ENCODE measurements around the gene TK2.
"Not testable (repeated sequence)": the region's sequence is repeated elsewhere in the genome, so short reads cannot be mapped to it uniquely, and the experiment has no call there.

The TK2 gene

GRCh38 chr16:66516509-66516807 lies 33.5 kb downstream of the TK2 start:
- Histone ChIP-seq H3K4me3 (ENCODE audit: low read length, poor library complexity, severe bottlenecking) (peak overlapping the region; percentile 60), H3K9ac (ENCODE audit: low read depth, low read length, poor library complexity, severe bottlenecking) (peak overlapping the region; percentile 73), H3K79me2 (ENCODE audit: insufficient read depth, low read length) (peaks cover 8% of the 10 kb centered on the region; the same call in 1 of the 2 replicates), H2AFZ (ENCODE audit: low read length) (no peak overlapping the region), H3K27me3 (ENCODE audit: insufficient read depth, low read length, poor library complexity, severe bottlenecking) (no peaks in the 10 kb centered on the region), H3K4me2 (ENCODE audit: low read depth, low read length, poor library complexity, severe bottlenecking) (peak overlapping the region; percentile 76), H3F3A (ENCODE audit: low read depth) (peaks cover 6% of the 10 kb centered on the region; the same call in 1 of the 2 replicates), H4K20me1 (ENCODE audit: insufficient read depth, low read length, poor library complexity, severe bottlenecking) (no peaks in the 10 kb centered on the region), H3K36me3 (ENCODE audit: insufficient read depth, low read length) (no peaks in the 10 kb centered on the region; the same call in 1 of the 2 replicates), H3K9me2 (replicated peaks; ENCODE audit: low read depth, low read length) (no peaks in the 10 kb centered on the region), H3K4me1 (ENCODE audit: insufficient read depth, low read length, poor library complexity, severe bottlenecking) (peaks cover 48% of the 10 kb centered on the region), H3K9me3 (ENCODE audit: insufficient read depth, low read depth, low read length) (no peaks in the 10 kb centered on the region)
- no peak for TF ChIP-seq CTCF (conservative IDR thresholded peaks at IDR 0.05; ENCODE audit: low read length)

- Histone ChIP-seq H3K4me2 (ENCODE audit: low read depth, low read length, poor library complexity, severe bottlenecking) (peak overlapping the region; percentile 76), H3K36me3 (ENCODE audit: insufficient read depth, low read length) (no peaks in the 10 kb centered on the region; the same call in 1 of the 2 replicates), H3K27me3 (ENCODE audit: insufficient read depth, low read length, poor library complexity, severe bottlenecking) (no peaks in the 10 kb centered on the region), H3K4me1 (ENCODE audit: insufficient read depth, low read length, poor library complexity, severe bottlenecking) (peaks cover 42% of the 10 kb centered on the region), H3K4me3 (ENCODE audit: low read length, poor library complexity, severe bottlenecking) (peak overlapping the region; percentile 60), H3F3A (ENCODE audit: low read depth) (peaks cover 6% of the 10 kb centered on the region; the same call in 1 of the 2 replicates), H3K79me2 (ENCODE audit: insufficient read depth, low read length) (peaks cover 8% of the 10 kb centered on the region; the same call in 1 of the 2 replicates), H3K9me3 (ENCODE audit: insufficient read depth, low read depth, low read length) (no peaks in the 10 kb centered on the region), H3K9ac (ENCODE audit: low read depth, low read length, poor library complexity, severe bottlenecking) (peak overlapping the region; percentile 73), H2AFZ (ENCODE audit: low read length) (no peak overlapping the region), H4K20me1 (ENCODE audit: insufficient read depth, low read length, poor library complexity, severe bottlenecking) (no peaks in the 10 kb centered on the region), H3K9me2 (replicated peaks; ENCODE audit: low read depth, low read length) (no peaks in the 10 kb centered on the region)
- no peak for TF ChIP-seq EZH2phosphoT487 (IDR thresholded peaks at IDR 0.05; ENCODE audit: borderline replicate concordance)
- peak; percentile 64 for TF ChIP-seq CTCF (conservative IDR thresholded peaks at IDR 0.05; ENCODE audit: low read length)
Measured at GRCh38 chr16:66515596-66516508, 34.1 kb downstream of the TK2 start.

DNA sequence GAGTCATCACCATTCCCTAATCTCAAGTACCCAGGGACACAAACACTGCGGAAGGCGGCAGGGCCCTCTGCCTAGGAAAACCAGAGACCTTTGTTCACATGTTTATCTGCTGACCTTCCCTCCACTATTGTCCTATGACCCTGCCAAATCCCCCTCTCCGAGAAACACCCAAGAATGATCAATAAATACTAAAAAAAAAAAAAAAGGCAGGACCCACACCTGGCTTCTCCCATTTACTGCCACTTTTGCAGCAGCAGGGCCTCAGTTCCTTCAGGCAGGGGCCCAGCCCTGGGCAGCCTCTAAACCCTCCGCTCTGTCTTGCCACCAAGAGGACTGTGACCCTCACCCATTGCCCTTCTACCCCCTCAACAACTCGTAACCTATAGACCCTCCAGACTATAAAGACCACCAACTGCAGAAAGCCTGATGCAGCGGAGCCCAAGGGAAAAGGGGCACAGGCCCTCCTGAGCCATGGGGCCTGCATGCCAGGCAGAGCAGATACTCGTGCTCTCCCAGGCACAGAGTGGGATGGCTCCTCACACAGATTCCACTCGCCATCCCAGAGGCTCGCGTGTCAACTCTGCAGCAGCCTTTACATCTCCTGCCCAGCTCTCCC lies 34.8 kb downstream of the TK2 start:
- H3K9me2 ChIP-seq (replicated peaks; ENCODE audit: low read depth, low read length); H4K20me1 ChIP-seq (ENCODE audit: insufficient read depth, low read length, poor library complexity, severe bottlenecking); H3K79me2 ChIP-seq (ENCODE audit: insufficient read depth, low read length); H3K4me3 ChIP-seq (ENCODE audit: low read length, poor library complexity, severe bottlenecking); H3K27me3 ChIP-seq (ENCODE audit: insufficient read depth, low read length, poor library complexity, severe bottlenecking); H2AFZ ChIP-seq (ENCODE audit: low read length); H3K9ac ChIP-seq (ENCODE audit: low read depth, low read length, poor library complexity, severe bottlenecking); H3K36me3 ChIP-seq (ENCODE audit: insufficient read depth, low read length); H3K9me3 ChIP-seq (ENCODE audit: insufficient read depth, low read depth, low read length); H3F3A ChIP-seq (ENCODE audit: low read depth); H3K4me2 ChIP-seq (ENCODE audit: low read depth, low read length, poor library complexity, severe bottlenecking): not testable (repeated sequence)
- peaks cover 34% of the 10 kb centered on the region for H3K4me1 ChIP-seq (ENCODE audit: insufficient read depth, low read length, poor library complexity, severe bottlenecking)

GRCh38 chr16:66514391-66514790 lies 35.5 kb downstream of the TK2 start:
- not testable (repeated sequence) for H3K79me2 ChIP-seq (ENCODE audit: insufficient read depth, low read length); H3F3A ChIP-seq (ENCODE audit: low read depth); H3K9ac ChIP-seq (ENCODE audit: low read depth, low read length, poor library complexity, severe bottlenecking); H3K4me2 ChIP-seq (ENCODE audit: low read depth, low read length, poor library complexity, severe bottlenecking); H2AFZ ChIP-seq (ENCODE audit: low read length); H3K9me3 ChIP-seq (ENCODE audit: insufficient read depth, low read depth, low read length); H3K4me3 ChIP-seq (ENCODE audit: low read length, poor library complexity, severe bottlenecking); H3K9me2 ChIP-seq (replicated peaks; ENCODE audit: low read depth, low read length); H4K20me1 ChIP-seq (ENCODE audit: insufficient read depth, low read length, poor library complexity, severe bottlenecking); H3K27me3 ChIP-seq (ENCODE audit: insufficient read depth, low read length, poor library complexity, severe bottlenecking); H3K36me3 ChIP-seq (ENCODE audit: insufficient read depth, low read length)
- peaks cover 27% of the 10 kb centered on the region for H3K4me1 ChIP-seq (ENCODE audit: insufficient read depth, low read length, poor library complexity, severe bottlenecking)

Data from Loucy (cell line).